HepG2 (cell line): Measurements from ENCODE around the gene NGFR.

Experiments used
- TFDP1 ChIP-seq: IDR thresholded peaks from 2 replicates; pipeline ENCODE4 v1.6.1; 2016; ENCODE audit warnings: missing compliant biosample characterization, missing genetic modification reagents, borderline replicate concordance
- ZNF572 ChIP-seq: sonication (generic); formaldehyde crosslinking; IDR thresholded peaks from 2 replicates; pipeline ENCODE4 v1.5.1; 2020; ENCODE audit warnings: mild to moderate bottlenecking, missing genetic modification reagents

GRCh38 chr17:49489348-49489747 is 5.7 kb upstream of the NGFR start:
- TF ChIP-seq TFDP1 (CRISPR knock-in tag) (no peak), ZNF572 (CRISPR knock-in tag) (no peak)
